Activated CD4-positive, alpha-beta memory T cell treated with anti-CD3 and anti-CD28 coated beads, Interleukin-2, amount 10 ng/mL, durations not matched to agents 7 days and 5 days (primary cell): ENCODE measurements around the gene ZNF280C. TPM values are rescaled to one million over a fixed set of nuclear protein-coding genes. Genes with fewer than 3 reads are reported as not detected.
"Not testable (repeated sequence)": the region's sequence is repeated elsewhere in the genome, so short reads cannot be mapped to it uniquely, and the experiment has no call there.

ENCODE experiments used
- CTCF ChIA-PET: fragments of 350-600 bp; sonication (Branson Sonifier 250); formaldehyde crosslinking; loops from one replicate; lab custom pipeline; 2021; ENCODE audit warnings: antibody characterized with exemption, inconsistent platforms; lab: Charles Lee
- POLR2A ChIA-PET: fragments of 350-600 bp; sonication (Branson Sonifier 250); formaldehyde crosslinking; loops from one replicate; lab custom pipeline; 2021; ENCODE audit warnings: antibody characterized with exemption; lab: Charles Lee
- DNase-seq: peaks from one replicate; pipeline ENCODE4 v3.0.0-alpha.2; 2020
- H3K27ac Mint-ChIP-seq: one replicate; pipeline ENCODE4 v1.8.0; 2021; ENCODE audit warnings: mild to moderate bottlenecking, mixed read lengths
- H3K27me3 Mint-ChIP-seq: one replicate; pipeline ENCODE4 v1.8.0; 2021; ENCODE audit warnings: mixed read lengths
- H3K36me3 Mint-ChIP-seq: one replicate; pipeline ENCODE4 v1.8.0; 2021; ENCODE audit warnings: low read depth, mixed read lengths
- H3K4me1 Mint-ChIP-seq: one replicate; pipeline ENCODE4 v1.8.0; 2021; ENCODE audit warnings: mixed read lengths
- H3K4me3 Mint-ChIP-seq: one replicate; pipeline ENCODE4 v1.8.0; 2021; ENCODE audit warnings: mild to moderate bottlenecking, mixed read lengths
- H3K9me3 Mint-ChIP-seq: one replicate; pipeline ENCODE4 v1.8.0; 2021; ENCODE audit warnings: mixed read lengths
- total RNA-seq, 2 experiments: library from RNA; stranded (reverse); gene quantifications; one replicate each; pipeline ENCODE4 v1.2.3, GENCODE V29; 2021

ZNF280C gene
- total RNA-seq, 2 experiments from 2014 or later: 5.1 to 6.7 TPM

DNA sequence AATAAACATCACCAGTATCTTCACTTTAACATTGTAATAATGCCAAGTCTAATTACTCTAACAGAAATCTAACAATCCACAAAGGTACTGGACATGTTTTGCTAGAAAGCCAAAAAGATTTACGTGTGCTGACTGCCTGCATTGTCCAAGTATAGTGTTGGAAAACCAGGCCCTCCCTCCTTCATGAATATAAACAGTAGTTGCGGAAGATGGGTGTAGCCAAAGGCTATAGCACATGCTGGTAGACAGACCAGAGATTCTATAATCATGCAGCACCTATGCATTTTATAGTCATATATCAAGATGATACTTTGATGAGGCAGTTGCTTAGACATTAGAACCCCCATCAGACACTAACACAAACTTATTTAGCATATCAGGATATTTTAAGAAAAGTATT lies 22.6 kb downstream of the ZNF280C start:
- Mint-ChIP-seq H3K27ac (no peak overlapping the region), H3K4me3 (no peak overlapping the region), H3K9me3 (no peaks in the 10 kb centered on the region), H3K27me3 (no peaks in the 10 kb centered on the region), H3K4me1 (peaks cover 5% of the 10 kb centered on the region), H3K36me3 (peaks cover 14% of the 10 kb centered on the region)
- ChIA-PET CTCF (no interaction called here), POLR2A (no interaction called here)
- DNase-seq: no peak

DNA sequence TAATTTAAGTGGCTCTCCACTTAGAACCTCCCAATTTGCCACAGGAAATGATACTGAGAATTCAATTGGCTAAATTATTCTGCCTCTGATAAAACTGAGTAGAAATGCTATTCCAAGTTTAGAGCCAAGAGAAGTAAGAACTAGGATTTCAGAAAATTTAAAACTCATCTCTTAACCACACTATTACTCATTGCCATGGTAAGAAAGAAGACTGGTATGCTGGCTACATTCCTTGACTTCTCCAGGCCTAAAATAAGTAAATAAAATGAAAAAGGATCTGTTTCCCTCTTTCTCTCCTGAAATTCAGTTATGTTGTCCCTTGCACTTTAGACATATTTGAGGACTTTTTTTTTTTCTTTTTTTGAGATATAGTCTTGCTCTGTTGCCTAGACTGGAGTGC lies 23.3 kb downstream of the ZNF280C start:
- ChIA-PET CTCF (no interaction called here), POLR2A (no interaction called here)
- no peak for DNase-seq
- Mint-ChIP-seq H3K4me1 (peaks cover 5% of the 10 kb centered on the region), H3K36me3 (peaks cover 14% of the 10 kb centered on the region), H3K27ac (no peak overlapping the region), H3K27me3 (no peaks in the 10 kb centered on the region), H3K4me3 (no peak overlapping the region), H3K9me3 (no peaks in the 10 kb centered on the region)

DNA sequence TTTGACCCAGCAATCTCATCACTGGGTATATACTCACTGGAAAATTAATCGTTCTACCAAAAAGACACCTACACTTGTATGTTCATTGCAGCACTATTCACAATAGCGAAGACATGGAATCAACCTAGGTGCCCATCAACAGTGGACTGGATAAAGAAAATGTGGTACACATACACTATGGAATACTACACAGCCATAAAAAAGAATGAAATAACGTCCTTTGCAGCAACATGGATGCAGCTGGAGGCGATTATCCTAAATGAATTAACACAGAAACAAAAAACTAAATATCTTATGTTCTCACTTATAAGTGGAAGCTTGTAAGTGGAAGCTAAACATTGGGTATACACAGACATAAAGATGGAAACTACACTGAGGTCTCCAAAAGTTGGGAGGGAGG lies 37.5 kb downstream of the ZNF280C start:
- POLR2A ChIA-PET, DNase-seq, H3K9me3 Mint-ChIP-seq, H3K4me1 Mint-ChIP-seq, H3K27ac Mint-ChIP-seq, H3K4me3 Mint-ChIP-seq, H3K27me3 Mint-ChIP-seq: not testable (repeated sequence)
- peaks cover 30% of the 10 kb centered on the region for H3K36me3 Mint-ChIP-seq
- CTCF ChIA-PET: interaction anchor here (1.2 kb wide), 1 partner anchor 203 kb away, joined by 4 read pairs; no protein-coding TSS in a partner anchor

DNA sequence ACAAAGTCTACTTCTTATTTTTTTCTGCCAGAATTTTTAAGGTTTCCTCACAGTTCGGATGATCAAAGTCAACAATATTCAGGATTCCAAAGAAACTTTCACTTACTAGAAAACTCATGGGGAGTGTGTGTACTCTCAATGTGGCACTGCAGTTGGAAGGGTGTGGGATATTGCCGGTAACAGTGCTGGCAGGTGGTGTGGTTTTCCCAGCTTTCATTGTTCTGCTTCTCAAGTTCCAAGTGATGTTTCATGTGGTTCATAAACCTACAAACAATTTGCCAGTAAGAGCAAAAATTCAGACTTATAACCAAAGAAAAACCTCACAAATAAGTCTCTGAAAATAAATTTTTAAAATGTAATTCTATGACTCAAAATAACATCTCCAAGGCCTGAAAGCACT lies 39.8 kb downstream of the ZNF280C start:
- no peaks in the 10 kb centered on the region for H3K9me3 Mint-ChIP-seq
- CTCF ChIA-PET: no interaction called here

DNA sequence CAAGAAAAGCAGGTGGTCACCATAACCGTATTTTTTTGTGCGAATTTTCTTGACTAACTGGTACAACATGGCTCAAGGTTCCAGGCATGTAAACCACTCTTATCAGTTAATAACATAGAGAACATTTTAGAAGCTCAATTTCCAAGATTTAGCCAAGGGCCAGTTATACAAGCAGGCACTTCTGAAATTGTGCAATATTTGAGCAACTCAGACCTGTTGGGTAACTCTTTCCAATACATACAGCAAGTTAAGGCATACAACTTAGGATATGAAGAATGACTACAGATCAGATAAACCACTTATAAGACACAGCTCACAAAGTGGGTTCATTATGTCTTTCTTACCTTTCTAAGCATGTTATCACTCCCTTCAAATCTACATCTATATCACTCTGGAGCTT lies 43.9 kb downstream of the ZNF280C start:
- no peak for DNase-seq
- Mint-ChIP-seq H3K27ac (no peak overlapping the region), H3K36me3 (peaks cover 12% of the 10 kb centered on the region), H3K9me3 (no peaks in the 10 kb centered on the region), H3K4me1 (no peaks in the 10 kb centered on the region), H3K4me3 (no peak overlapping the region), H3K27me3 (no peaks in the 10 kb centered on the region)
- ChIA-PET POLR2A (no interaction called here), CTCF (interaction anchor here (0.7 kb wide), 1 partner anchor 236 kb away, joined by 4 read pairs; no protein-coding TSS in a partner anchor)

More for the DNA sequence above, 39.8 kb downstream of the ZNF280C start:
- DNase-seq: no peak
- H3K36me3 Mint-ChIP-seq: peaks cover 27% of the 10 kb centered on the region
- POLR2A ChIA-PET: no interaction called here
- no peak overlapping the region for H3K27ac Mint-ChIP-seq
- H3K27me3 Mint-ChIP-seq: no peaks in the 10 kb centered on the region
- no peak overlapping the region for H3K4me3 Mint-ChIP-seq
- no peaks in the 10 kb centered on the region for H3K4me1 Mint-ChIP-seq

DNA sequence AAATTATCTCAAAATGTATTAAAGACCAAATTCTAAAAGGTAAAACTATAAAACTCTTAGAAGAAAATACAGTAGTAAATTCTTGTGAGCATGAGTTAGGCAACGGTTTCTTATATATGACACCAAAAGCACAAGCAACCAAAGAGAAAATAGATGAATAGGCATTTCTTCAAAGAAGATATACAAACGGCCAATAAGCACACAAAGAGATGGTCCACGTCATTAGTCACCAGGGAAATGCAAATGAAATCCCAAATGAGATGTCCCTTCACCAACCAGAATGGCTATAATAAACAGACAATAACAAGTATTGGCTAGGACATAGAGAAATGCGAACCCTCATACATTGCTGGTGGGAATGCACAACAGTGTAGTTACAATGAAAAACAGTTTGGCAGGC lies 52.4 kb downstream of the ZNF280C start:
- H3K36me3 Mint-ChIP-seq: peaks cover 37% of the 10 kb centered on the region
- CTCF ChIA-PET: no interaction called here
- POLR2A ChIA-PET: no interaction called here

DNA sequence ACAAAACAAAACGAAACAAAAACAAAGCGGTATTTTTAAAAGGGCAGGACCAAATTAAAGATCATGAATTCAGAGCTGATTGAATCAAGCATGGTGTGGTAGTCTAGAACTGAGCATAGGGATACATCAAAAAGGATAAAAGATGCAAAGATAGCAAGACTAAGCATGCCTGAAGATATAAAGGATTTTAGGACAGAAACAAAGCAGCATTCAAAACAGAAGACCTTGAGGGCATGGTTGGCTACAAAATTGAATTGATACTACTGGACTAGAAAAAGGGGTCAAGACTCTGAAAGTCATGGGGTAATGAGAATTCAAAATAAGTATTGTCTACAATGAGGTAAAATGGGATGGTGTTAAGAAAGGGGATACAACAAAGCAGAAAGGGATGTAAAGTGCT lies 55.3 kb downstream of the ZNF280C start:
- H3K27ac Mint-ChIP-seq: peak overlapping the region; percentile 44
- H3K36me3 Mint-ChIP-seq: peaks cover 38% of the 10 kb centered on the region
- peaks cover 24% of the 10 kb centered on the region for H3K4me1 Mint-ChIP-seq
- H3K9me3 Mint-ChIP-seq: no peaks in the 10 kb centered on the region
- H3K27me3 Mint-ChIP-seq: no peaks in the 10 kb centered on the region
- no peak for DNase-seq
- CTCF ChIA-PET: no interaction called here
- POLR2A ChIA-PET: interaction anchor here (1.0 kb wide), 1 partner anchor 48 kb away, joined by 3 read pairs; the partner anchor contains the start of gene AIFM1
- no peak overlapping the region for H3K4me3 Mint-ChIP-seq

More for the DNA sequence above, 52.4 kb downstream of the ZNF280C start:
- no peak overlapping the region for H3K4me3 Mint-ChIP-seq
- DNase-seq: no peak
- no peaks in the 10 kb centered on the region for H3K9me3 Mint-ChIP-seq
- no peak overlapping the region for H3K27ac Mint-ChIP-seq
- H3K4me1 Mint-ChIP-seq: peaks cover 21% of the 10 kb centered on the region
- no peaks in the 10 kb centered on the region for H3K27me3 Mint-ChIP-seq

DNA sequence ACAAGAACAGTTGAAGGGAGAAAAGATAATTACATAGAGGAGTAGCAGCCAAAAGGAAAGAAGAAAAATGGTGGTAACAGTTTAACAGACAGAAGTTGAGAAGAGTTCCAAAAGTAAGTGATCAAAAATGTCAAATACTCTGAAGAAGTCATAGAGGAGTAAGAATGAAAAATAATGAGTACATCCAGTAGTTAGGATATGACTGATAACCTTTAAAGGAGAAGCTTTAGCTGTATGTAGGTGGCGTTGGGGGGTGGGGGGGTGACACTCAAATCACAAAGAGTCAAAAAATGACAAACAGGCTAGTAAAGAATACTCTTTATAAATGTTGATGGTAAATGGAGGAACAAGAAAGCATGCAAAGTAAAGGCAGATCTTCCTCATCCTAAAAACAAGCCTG lies 56.3 kb downstream of the ZNF280C start:
- peaks cover 24% of the 10 kb centered on the region for H3K4me1 Mint-ChIP-seq
- ChIA-PET CTCF (no interaction called here), POLR2A (no interaction called here)
- no peak for DNase-seq
- H3K36me3 Mint-ChIP-seq: peaks cover 38% of the 10 kb centered on the region
- H3K27me3 Mint-ChIP-seq: no peaks in the 10 kb centered on the region
- H3K27ac Mint-ChIP-seq: peak overlapping the region; percentile 72
- H3K9me3 Mint-ChIP-seq: no peaks in the 10 kb centered on the region
- no peak overlapping the region for H3K4me3 Mint-ChIP-seq

DNA sequence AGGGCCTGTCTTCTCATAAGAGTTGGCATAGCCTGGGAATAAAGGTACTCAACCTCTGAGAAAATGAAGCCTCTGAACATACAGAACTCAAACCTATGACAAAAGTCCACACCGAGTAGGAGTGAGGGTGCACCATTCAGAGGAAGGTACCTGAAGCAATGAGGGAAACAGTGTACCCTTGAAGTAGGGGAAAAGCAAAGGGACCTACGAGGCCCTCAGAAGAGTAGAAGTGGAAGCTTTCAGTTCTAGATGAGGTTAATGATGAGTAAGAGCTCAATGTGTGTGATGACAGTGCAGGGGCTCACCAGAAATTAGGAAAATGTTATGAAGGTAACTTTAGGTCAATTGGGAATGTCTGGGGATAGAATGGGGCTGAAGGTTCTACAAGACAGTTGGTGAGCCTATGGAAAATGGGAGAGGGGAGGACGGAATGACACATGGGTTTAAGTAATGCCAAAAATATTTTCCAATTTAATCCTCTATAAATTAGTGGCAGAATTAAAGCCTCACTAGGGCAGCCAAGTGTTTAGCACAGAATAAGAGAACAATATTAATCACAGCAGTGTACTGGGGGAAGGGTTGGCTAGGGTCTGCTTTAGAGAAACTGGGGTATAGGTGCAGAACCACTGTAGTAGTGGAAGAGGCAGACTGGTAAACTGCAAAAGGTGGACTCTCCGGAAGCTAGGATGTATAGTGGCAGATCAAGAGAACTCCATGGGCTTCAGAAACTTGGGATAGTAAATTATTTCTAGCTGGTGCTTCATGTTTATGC lies 57.1 kb downstream of the ZNF280C start:
- H3K27ac Mint-ChIP-seq: peak overlapping the region; percentile 4
- DNase-seq: no peak
- peaks cover 39% of the 10 kb centered on the region for H3K36me3 Mint-ChIP-seq
- ChIA-PET POLR2A (no interaction called here), CTCF (interaction anchor here (0.9 to 1.2 kb wide), 2 partner anchors 131 to 151 kb away, joined by 3 read pairs; no protein-coding TSS in a partner anchor)
- H3K4me1 Mint-ChIP-seq: peaks cover 24% of the 10 kb centered on the region
- no peak overlapping the region for H3K4me3 Mint-ChIP-seq
- no peaks in the 10 kb centered on the region for H3K27me3 Mint-ChIP-seq
- no peaks in the 10 kb centered on the region for H3K9me3 Mint-ChIP-seq

DNA sequence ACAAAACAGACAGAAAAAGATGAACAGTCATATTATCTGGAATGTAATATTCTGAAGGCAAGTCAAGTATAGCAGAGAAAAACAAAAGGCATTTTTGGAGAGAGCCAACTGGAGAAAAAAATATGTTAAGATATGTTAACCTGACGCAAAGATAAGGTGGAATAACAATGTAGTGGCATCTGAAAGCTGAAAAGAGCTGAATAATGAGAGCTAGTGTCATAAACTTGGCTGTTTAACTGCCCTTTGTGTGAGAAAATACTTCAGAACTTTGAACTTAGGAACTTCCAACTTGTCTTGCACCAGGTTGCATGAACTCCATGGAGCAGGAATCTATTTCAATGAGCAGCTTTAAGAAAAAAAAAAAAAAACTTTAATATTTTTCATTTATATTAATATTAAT lies 64.1 kb downstream of the ZNF280C start:
- no peak overlapping the region for H3K4me3 Mint-ChIP-seq
- POLR2A ChIA-PET: no interaction called here
- no peaks in the 10 kb centered on the region for H3K27me3 Mint-ChIP-seq
- CTCF ChIA-PET: no interaction called here
- no peak overlapping the region for H3K27ac Mint-ChIP-seq
- H3K4me1 Mint-ChIP-seq: no peaks in the 10 kb centered on the region
- DNase-seq: no peak
- H3K9me3 Mint-ChIP-seq: no peaks in the 10 kb centered on the region
- peaks cover 14% of the 10 kb centered on the region for H3K36me3 Mint-ChIP-seq

DNA sequence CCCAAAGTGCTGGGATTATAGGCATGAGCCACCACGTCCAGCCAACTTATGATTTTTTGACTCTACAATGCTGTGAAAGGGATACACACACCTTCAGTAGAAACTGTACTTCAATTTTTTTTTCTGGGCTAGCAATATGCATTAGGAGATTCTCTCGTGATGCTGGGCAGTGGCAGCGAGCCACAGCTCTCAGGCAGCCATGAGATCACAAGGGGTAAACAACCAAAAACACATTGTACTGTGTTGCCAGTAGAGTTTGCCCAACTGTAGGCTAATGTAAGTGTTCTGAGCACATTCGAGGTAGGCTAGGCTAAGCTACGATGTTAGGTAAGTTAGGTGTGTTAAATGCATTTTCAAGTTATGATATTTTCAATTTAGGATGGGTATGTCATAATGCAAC lies 71.2 kb downstream of the ZNF280C start:
- H3K36me3 Mint-ChIP-seq: no peaks in the 10 kb centered on the region
- DNase-seq: no peak
- H3K4me1 Mint-ChIP-seq: peaks cover 6% of the 10 kb centered on the region
- H3K27me3 Mint-ChIP-seq: no peaks in the 10 kb centered on the region
- no peak overlapping the region for H3K27ac Mint-ChIP-seq
- ChIA-PET CTCF (interaction anchor here (11.1 kb wide), 1 partner anchor 117 kb away, joined by 98 read pairs; no protein-coding TSS in a partner anchor), POLR2A (no interaction called here)
- no peaks in the 10 kb centered on the region for H3K9me3 Mint-ChIP-seq
- H3K4me3 Mint-ChIP-seq: no peak overlapping the region

DNA sequence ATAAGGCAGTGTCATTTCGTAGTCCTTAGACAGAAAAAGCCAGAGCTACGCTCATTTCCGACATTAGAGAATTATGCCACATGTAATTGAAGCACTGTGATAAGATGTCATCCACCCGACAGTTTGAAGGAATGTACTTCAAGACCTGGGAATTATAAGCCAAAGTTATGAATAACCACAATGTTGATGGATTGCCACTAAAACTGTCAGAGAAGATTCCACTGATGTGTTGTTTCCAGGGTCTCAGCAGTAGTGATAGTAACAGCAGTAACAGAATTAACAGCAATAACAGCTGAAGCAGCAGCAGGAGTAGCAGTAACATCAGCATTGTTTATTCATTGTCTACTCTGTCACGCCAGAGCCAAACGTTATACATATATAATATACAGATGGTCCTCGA lies 72.2 kb downstream of the ZNF280C start:
- Mint-ChIP-seq H3K9me3 (no peaks in the 10 kb centered on the region), H3K4me1 (peaks cover 8% of the 10 kb centered on the region), H3K27me3 (no peaks in the 10 kb centered on the region), H3K4me3 (no peak overlapping the region), H3K36me3 (no peaks in the 10 kb centered on the region), H3K27ac (no peak overlapping the region)
- POLR2A ChIA-PET: no interaction called here
- no peak for DNase-seq
- CTCF ChIA-PET: interaction anchor here (0.6 to 11.1 kb wide), 5 partner anchors 76 to 266 kb away, joined by 3 to 98 read pairs (median 4); no protein-coding TSS in a partner anchor

DNA sequence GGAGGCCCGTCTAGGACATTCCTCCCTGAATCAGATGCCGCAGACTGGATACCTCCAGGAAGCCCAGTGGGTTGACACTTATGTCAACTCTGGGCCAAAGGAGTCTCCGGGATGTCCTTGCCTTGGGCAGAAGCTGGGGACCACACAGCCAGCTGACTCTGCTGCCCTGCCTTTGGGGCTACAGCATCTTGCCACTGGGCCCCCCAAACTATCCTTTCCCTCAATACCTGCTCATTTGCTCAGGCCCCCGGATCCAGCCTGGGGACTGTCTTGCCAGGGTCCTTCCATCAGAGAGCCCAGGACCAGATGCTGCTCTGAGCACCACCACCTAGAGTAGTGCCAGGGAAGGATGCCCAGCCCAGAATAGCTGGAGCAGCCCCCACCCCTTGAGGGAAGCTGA lies 77.9 kb downstream of the ZNF280C start:
- H3K4me3 Mint-ChIP-seq: no peak overlapping the region
- H3K4me1 Mint-ChIP-seq: peaks cover 12% of the 10 kb centered on the region
- DNase-seq: no peak
- no peaks in the 10 kb centered on the region for H3K9me3 Mint-ChIP-seq
- no peak overlapping the region for H3K27ac Mint-ChIP-seq
- H3K36me3 Mint-ChIP-seq: no peaks in the 10 kb centered on the region
- no peaks in the 10 kb centered on the region for H3K27me3 Mint-ChIP-seq
- CTCF ChIA-PET: interaction anchor here (1.5 to 11.1 kb wide), 4 partner anchors 43 to 265 kb away, joined by 4 to 98 read pairs (median 6); no protein-coding TSS in a partner anchor
- POLR2A ChIA-PET: interaction anchor here (1.5 kb wide), 1 partner anchor 19 kb away, joined by 4 read pairs; the partner anchor contains the start of gene RAB33A
